Fibroblast of lung (primary cell): Measurements from ENCODE around the gene STXBP4. TPM values are rescaled to one million over a fixed set of nuclear protein-coding genes. Genes with fewer than 3 reads are reported as not detected.

Experiments used
- DNase-seq, 2 donors: peaks; one replicate each; pipeline versions ENCODE4 v3.0.0 to v3.0.0-alpha.2; 2010; ENCODE audit warnings: low read depth in 2 of 2
- H2AFZ ChIP-seq: 2 replicates; pipeline ENCODE4 v1.5.1; 2012; ENCODE audit warnings: low read length, control low read depth, inconsistent platforms
- H3K27ac ChIP-seq: 2 replicates; pipeline ENCODE4 v1.5.1; 2011; ENCODE audit warnings: low read length, control low read depth; ENCODE audit not compliant: insufficient read depth
- H3K27me3 ChIP-seq: 2 replicates; pipeline ENCODE4 v1.5.1; 2011; ENCODE audit warnings: mild to moderate bottlenecking, low read length; ENCODE audit not compliant: control insufficient read depth, insufficient read depth
- H3K36me3 ChIP-seq: 2 replicates; pipeline ENCODE4 v1.5.1; 2011; ENCODE audit warnings: low read length; ENCODE audit not compliant: control insufficient read depth, insufficient read depth
- H3K4me1 ChIP-seq: 2 replicates; pipeline ENCODE4 v1.5.1; 2011; ENCODE audit warnings: low read length; ENCODE audit not compliant: control insufficient read depth, insufficient read depth; ENCODE audit errors: extremely low read depth
- H3K4me2 ChIP-seq: 2 replicates; pipeline ENCODE4 v1.5.1; 2011; ENCODE audit warnings: low read length, control low read depth; ENCODE audit not compliant: insufficient read depth; ENCODE audit errors: extremely low read depth
- H3K4me3 ChIP-seq, 4 experiments: fragments of 200-600 bp in 1 of 4; sonication (generic) in 1 of 4; replicated peaks in 1 of 4; 2 replicates each; pipeline ENCODE4 v1.5.1; 2011 to 2016; ENCODE audit warnings: low read length in 4 of 4, low read depth in 3 of 4, mild to moderate bottlenecking in 3 of 4, control low read depth in 2 of 4, inconsistent platforms in 1 of 4, mixed read lengths in 1 of 4; ENCODE audit not compliant: insufficient read depth in 1 of 4; ENCODE audit errors: control extremely low read depth in 1 of 4
- H3K79me2 ChIP-seq: 2 replicates; pipeline ENCODE4 v1.5.1; 2012; ENCODE audit warnings: mild to moderate bottlenecking, low read length, inconsistent platforms; ENCODE audit not compliant: control insufficient read depth, insufficient read depth
- H3K9ac ChIP-seq: 2 replicates; pipeline ENCODE4 v1.5.1; 2011; ENCODE audit warnings: mild to moderate bottlenecking, low read length, control low read depth; ENCODE audit not compliant: insufficient read depth
- H3K9me3 ChIP-seq: 2 replicates; pipeline ENCODE4 v1.5.1; 2012; ENCODE audit warnings: low read depth, low read length; ENCODE audit not compliant: control insufficient read depth, insufficient read depth
- H4K20me1 ChIP-seq: 2 replicates; pipeline ENCODE4 v1.5.1; 2011; ENCODE audit warnings: low read length; ENCODE audit not compliant: control insufficient read depth, insufficient read depth; ENCODE audit errors: extremely low read depth
- CTCF ChIP-seq, 2 donors: IDR thresholded peaks in 1 of 2; conservative IDR thresholded peaks in 1 of 2; 1 replicate in 1 of 2; 2 replicates in 1 of 2; pipeline ENCODE4 v1.5.1; 2011 to 2012; ENCODE audit warnings: low read length in 2 of 2, control low read depth in 1 of 2, inconsistent platforms in 1 of 2, low read depth in 1 of 2, mild to moderate bottlenecking in 1 of 2
- EZH2 ChIP-seq: IDR thresholded peaks from 2 replicates; pipeline ENCODE4 v1.5.1; 2012; ENCODE audit warnings: low read length, control low read depth, mild to moderate bottlenecking; ENCODE audit errors: missing control alignments
- polyA plus RNA-seq, 2 donors: library from polyadenylated mRNA; depleted of rRNA in 1 of 2; stranded (reverse) in 1 of 2; unstranded in 1 of 2; fragments of >200 nt; gene quantifications; 2 replicates each; pipeline ENCODE4 v1.2.1, GENCODE V29; 2011 to 2012; ENCODE audit warnings: missing spikeins in 1 of 2
- total RNA-seq: library from RNA; depleted of rRNA; stranded (reverse); fragments of >200 nt; gene quantifications from 2 replicates; pipeline ENCODE4 v1.2.1, GENCODE V29; 2014

STXBP4 gene
- total and polyA plus RNA-seq, 2 donors (not counting 1 experiment from before 2014, with no cell fraction given): 5.6 to 9.8 TPM

- Histone ChIP-seq H3K4me1 (no peaks in the 10 kb centered on the region), H3K4me3 (no peak overlapping the region), H3K9ac (no peak overlapping the region), H4K20me1 (no peaks in the 10 kb centered on the region), H3K36me3 (no peaks in the 10 kb centered on the region), H3K79me2 (no peaks in the 10 kb centered on the region), H3K27me3 (no peaks in the 10 kb centered on the region), H3K4me2 (no peak overlapping the region), H3K27ac (no peak overlapping the region), H3K9me3 (no peaks in the 10 kb centered on the region), H2AFZ (no peak overlapping the region)
- TF ChIP-seq CTCF (conservative IDR thresholded peaks at IDR 0.05 in 1 of 2, IDR thresholded peaks at IDR 0.05 in 1 of 2; ENCODE audit: low read depth in 1 of 2, low read length in 2 of 2) (no peak), EZH2 (no peak)
- peak; percentile 50 to 84 for DNase-seq
Observed at GRCh38 chr17:55157165-55157564, 188.6 kb downstream of the STXBP4 start.

GRCh38 chr17:55158439-55158838, 189.9 kb downstream of the STXBP4 start:
- no peak overlapping the region for H3K27ac ChIP-seq
- H3K27me3 ChIP-seq: no peaks in the 10 kb centered on the region
- TF ChIP-seq CTCF (conservative IDR thresholded peaks at IDR 0.05 in 1 of 2, IDR thresholded peaks at IDR 0.05 in 1 of 2; ENCODE audit: low read depth in 1 of 2, low read length in 2 of 2) (no peak), EZH2 (no peak)
- H2AFZ ChIP-seq: no peak overlapping the region
- peaks cover 2% of the 10 kb centered on the region for H3K4me1 ChIP-seq
- no peak overlapping the region for H3K4me2 ChIP-seq
- H3K4me3 ChIP-seq: no peak overlapping the region
- H3K9me3 ChIP-seq: no peaks in the 10 kb centered on the region
- H3K9ac ChIP-seq: no peak overlapping the region
- H3K79me2 ChIP-seq: no peaks in the 10 kb centered on the region
- H4K20me1 ChIP-seq: no peaks in the 10 kb centered on the region
- peak in 1 of 2 donors; percentile 51 for DNase-seq
- no peaks in the 10 kb centered on the region for H3K36me3 ChIP-seq

- H3K4me2 ChIP-seq: no peak overlapping the region
- H3K27ac ChIP-seq: no peak overlapping the region
- no peaks in the 10 kb centered on the region for H3K36me3 ChIP-seq
- H3K27me3 ChIP-seq: no peaks in the 10 kb centered on the region
- no peaks in the 10 kb centered on the region for H3K79me2 ChIP-seq
- H2AFZ ChIP-seq: no peak overlapping the region
- H3K9me3 ChIP-seq: no peaks in the 10 kb centered on the region
- H3K4me3 ChIP-seq: no peak overlapping the region
- H4K20me1 ChIP-seq: no peaks in the 10 kb centered on the region
- no peak for TF ChIP-seq EZH2
- TF ChIP-seq CTCF (conservative IDR thresholded peaks at IDR 0.05 in 1 of 2, IDR thresholded peaks at IDR 0.05 in 1 of 2; ENCODE audit: low read depth in 1 of 2, low read length in 2 of 2): no peak
- DNase-seq: peak; percentile 57 to 87
- no peak overlapping the region for H3K9ac ChIP-seq
- peaks cover 2% of the 10 kb centered on the region for H3K4me1 ChIP-seq
Observed at GRCh38 chr17:55159251-55159650, 190.7 kb downstream of the STXBP4 start.
